Neural crest cell (in vitro differentiated cells): ENCODE measurements around the gene ATP9B. TPM values are rescaled to one million over a fixed set of nuclear protein-coding genes. Genes with fewer than 3 reads are reported as not detected.

Experiments
- DNase-seq: peaks from one replicate; pipeline ENCODE4 v3.0.0; 2021; ENCODE audit warnings: low read depth, mixed read lengths, low spot score
- H3K27ac Mint-ChIP-seq: one replicate; pipeline ENCODE4 v1.8.0; 2021; ENCODE audit warnings: mild to moderate bottlenecking, mixed read lengths; ENCODE audit not compliant: unreplicated experiment
- H3K27me3 Mint-ChIP-seq: 2 replicates; pipeline ENCODE4 v1.8.0; 2021; ENCODE audit warnings: low read depth, mild to moderate bottlenecking, mixed read lengths
- H3K36me3 Mint-ChIP-seq: 2 replicates; pipeline ENCODE4 v1.8.0; 2021; ENCODE audit warnings: low read depth, mild to moderate bottlenecking, mixed read lengths
- H3K4me1 Mint-ChIP-seq: 2 replicates; pipeline ENCODE4 v1.8.0; 2021; ENCODE audit warnings: mixed read lengths
- H3K4me3 Mint-ChIP-seq: one replicate; pipeline ENCODE4 v1.8.0; 2021; ENCODE audit warnings: mild to moderate bottlenecking, mixed read lengths
- H3K9me3 Mint-ChIP-seq: 2 replicates; pipeline ENCODE4 v1.8.0; 2021; ENCODE audit warnings: mixed read lengths
- CTCF ChIP-seq: fragments of 200-600 bp; sonication (generic); conservative IDR thresholded peaks from 2 replicates; pipeline ENCODE4 v1.5.0; 2021; ENCODE audit warnings: antibody characterized with exemption, mild to moderate bottlenecking
- total RNA-seq: library from RNA; stranded (reverse); gene quantifications from 2 replicates; pipeline ENCODE4 v1.2.1, GENCODE V29; 2021

Gene ATP9B
- total RNA-seq, 1 donor from 2014 or later: 32.9 TPM

DNA sequence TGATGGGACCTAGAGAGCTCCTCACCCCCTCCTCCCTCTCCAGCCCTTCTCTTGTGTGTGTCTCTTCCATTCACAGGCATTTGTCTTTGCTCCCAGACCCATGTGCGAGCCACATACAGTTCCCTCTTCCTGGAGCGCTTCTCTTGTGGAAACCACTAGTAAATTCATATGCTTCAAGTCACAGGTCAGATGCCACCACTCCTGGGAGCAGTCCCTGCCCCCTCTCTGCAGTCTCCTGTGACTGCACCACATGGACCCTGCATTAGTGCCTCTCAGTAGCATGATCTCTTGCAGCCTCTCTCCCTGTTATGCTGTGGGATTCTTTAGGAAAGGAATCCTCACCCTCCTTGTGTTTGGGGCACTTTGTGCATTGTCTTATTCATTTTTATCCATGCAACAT, 230.1 kb downstream of the ATP9B start:
- peaks cover 2% of the 10 kb centered on the region for H3K36me3 Mint-ChIP-seq
- peaks cover 6% of the 10 kb centered on the region for H3K4me1 Mint-ChIP-seq
- no peak for TF ChIP-seq CTCF
- no peaks in the 10 kb centered on the region for H3K9me3 Mint-ChIP-seq
- H3K27ac Mint-ChIP-seq: no peak overlapping the region
- H3K4me3 Mint-ChIP-seq: no peak overlapping the region
- H3K27me3 Mint-ChIP-seq: no peaks in the 10 kb centered on the region
- DNase-seq: no peak

- H3K27ac Mint-ChIP-seq: peak overlapping the region; percentile 8
These were observed 230.5 kb downstream of the ATP9B start for GRCh38 chr18:79299711-79300110.

GRCh38 chr18:79300413-79300812, 231.2 kb downstream of the ATP9B start:
- Mint-ChIP-seq H3K4me1 (peaks cover 6% of the 10 kb centered on the region), H3K9me3 (no peaks in the 10 kb centered on the region), H3K27ac (peak overlapping the region; percentile 8), H3K36me3 (no peaks in the 10 kb centered on the region), H3K4me3 (no peak overlapping the region), H3K27me3 (no peaks in the 10 kb centered on the region)
- DNase-seq: no peak
- no peak for TF ChIP-seq CTCF

More at GRCh38 chr18:79299711-79300110, 230.5 kb downstream of the ATP9B start:
- Mint-ChIP-seq H3K36me3 (no peaks in the 10 kb centered on the region), H3K9me3 (no peaks in the 10 kb centered on the region), H3K4me3 (no peak overlapping the region), H3K27me3 (no peaks in the 10 kb centered on the region), H3K4me1 (peaks cover 6% of the 10 kb centered on the region)
- TF ChIP-seq CTCF: no peak
- no peak for DNase-seq

GRCh38 chr18:79302120-79302519, 232.9 kb downstream of the ATP9B start:
- peaks cover 3% of the 10 kb centered on the region for H3K36me3 Mint-ChIP-seq
- DNase-seq: no peak
- H3K27ac Mint-ChIP-seq: no peak overlapping the region
- H3K27me3 Mint-ChIP-seq: no peaks in the 10 kb centered on the region
- H3K4me3 Mint-ChIP-seq: no peak overlapping the region
- TF ChIP-seq CTCF: no peak
- peaks cover 12% of the 10 kb centered on the region for H3K4me1 Mint-ChIP-seq
- no peaks in the 10 kb centered on the region for H3K9me3 Mint-ChIP-seq

- Mint-ChIP-seq H3K4me1 (peaks cover 6% of the 10 kb centered on the region), H3K9me3 (no peaks in the 10 kb centered on the region), H3K27me3 (no peaks in the 10 kb centered on the region), H3K27ac (no peak overlapping the region), H3K4me3 (no peak overlapping the region), H3K36me3 (peaks cover 12% of the 10 kb centered on the region)
- DNase-seq: no peak
- no peak for TF ChIP-seq CTCF
These were observed 236.7 kb downstream of the ATP9B start for GRCh38 chr18:79305911-79306310.
